GM18867 (cell line): ENCODE measurements around the gene SRSF5.

Source experiments
- ATAC-seq: cut with Tn5 transposase; IDR thresholded peaks from one replicate; pipeline ENCODE4 v1.9.1; 2021; ENCODE audit warnings: mild to moderate bottlenecking, moderate library complexity; ENCODE audit not compliant: unreplicated experiment

The SRSF5 gene

DNA sequence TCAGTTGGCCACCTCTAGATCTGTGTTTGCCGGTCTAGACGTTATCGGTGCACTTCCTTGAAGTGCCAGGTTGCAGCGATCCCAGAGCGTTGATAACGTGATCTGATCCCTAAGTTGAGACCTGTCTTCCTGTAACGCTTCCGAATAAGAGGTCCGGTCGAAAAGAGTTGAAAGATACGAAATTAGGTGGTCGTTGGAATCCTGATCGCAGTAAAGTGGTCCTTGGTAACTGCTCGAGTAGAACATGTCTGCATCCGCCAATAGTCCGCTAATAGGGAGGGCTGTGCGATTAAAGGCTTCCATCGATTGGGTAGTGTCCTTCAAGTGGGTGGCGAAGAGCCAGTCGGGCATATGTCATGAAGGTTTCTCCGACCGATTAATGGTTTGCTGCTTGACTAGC lies 2.7 kb downstream of the SRSF5 start:
- no peak for ATAC-seq

DNA sequence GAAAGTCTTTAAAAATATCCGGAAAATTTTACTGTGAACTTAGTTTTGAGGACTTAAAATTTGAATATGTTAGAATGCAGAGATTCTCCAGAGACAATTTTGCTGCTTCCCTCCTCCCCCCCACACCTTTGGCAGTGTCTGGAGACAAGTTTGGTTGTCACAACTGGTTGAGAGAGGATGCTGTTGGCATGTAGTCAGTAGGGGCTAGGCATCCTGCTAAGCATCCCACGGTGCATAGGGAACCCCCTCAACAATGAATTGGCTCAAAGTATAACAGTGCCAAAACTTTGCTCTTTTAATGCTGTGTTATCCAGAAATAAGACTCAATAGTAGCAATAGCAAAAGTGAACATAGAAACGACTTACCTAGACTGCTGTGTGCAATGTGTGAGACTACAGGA lies 3.6 kb downstream of the SRSF5 start:
- ATAC-seq: no peak

DNA sequence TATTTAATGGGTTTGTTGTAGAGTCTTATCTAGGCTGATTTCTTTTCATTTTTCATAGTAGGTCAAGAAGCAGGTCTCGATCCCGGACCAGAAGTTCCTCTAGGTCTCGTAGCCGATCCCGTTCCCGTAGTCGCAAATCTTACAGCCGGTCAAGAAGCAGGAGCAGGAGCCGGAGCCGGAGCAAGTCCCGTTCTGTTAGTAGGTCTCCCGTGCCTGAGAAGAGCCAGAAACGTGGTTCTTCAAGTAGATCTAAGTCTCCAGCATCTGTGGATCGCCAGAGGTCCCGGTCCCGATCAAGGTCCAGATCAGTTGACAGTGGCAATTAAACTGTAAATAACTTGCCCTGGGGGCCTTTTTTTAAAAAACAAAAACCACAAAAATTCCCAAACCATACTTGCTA lies 4.2 kb downstream of the SRSF5 start:
- ATAC-seq: no peak

DNA sequence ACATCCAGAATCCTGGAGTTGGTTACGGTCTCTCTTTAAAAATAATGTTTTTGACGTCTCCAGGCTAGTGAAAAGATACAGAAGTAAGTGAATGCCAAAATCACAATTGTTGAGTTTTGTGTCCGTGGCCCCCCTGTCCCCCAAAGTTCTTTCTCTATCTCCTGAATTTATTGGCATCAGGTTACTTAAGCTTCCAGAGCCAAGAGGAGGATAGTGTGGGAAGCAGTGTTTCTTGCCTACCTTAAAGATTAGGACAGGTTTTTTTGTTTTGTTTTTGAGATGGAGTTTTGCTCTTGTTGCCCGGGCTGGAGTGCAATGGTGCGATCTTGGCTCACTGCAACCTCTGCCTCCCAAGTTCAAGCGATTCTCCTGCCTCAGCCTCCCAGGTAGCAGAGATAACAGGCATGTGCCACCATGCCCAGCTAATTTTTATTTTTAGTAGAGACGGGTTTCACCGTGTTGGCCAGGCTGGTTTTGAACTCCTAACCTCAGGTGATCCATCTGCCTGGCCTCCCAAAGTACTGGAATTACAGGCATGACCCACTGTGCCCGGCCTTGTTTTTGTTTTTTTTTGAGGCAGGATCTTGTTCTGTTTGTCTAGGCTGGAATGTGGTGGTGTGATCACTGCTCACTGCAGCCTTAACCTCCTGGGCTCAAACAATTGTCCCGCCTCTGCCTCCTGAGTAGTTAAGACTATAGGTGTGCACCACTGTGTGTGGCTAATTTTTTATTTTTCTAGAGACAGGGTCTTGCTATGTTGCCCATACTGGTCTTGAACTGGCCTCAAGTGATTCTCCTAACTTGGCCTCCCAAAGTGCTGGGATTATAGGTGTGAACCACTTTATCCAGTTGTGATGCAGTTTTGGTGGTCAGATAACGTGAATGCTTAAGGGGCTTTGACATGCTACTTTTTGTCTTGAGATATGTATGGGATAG lies 5.4 kb downstream of the SRSF5 start:
- no peak for ATAC-seq

DNA sequence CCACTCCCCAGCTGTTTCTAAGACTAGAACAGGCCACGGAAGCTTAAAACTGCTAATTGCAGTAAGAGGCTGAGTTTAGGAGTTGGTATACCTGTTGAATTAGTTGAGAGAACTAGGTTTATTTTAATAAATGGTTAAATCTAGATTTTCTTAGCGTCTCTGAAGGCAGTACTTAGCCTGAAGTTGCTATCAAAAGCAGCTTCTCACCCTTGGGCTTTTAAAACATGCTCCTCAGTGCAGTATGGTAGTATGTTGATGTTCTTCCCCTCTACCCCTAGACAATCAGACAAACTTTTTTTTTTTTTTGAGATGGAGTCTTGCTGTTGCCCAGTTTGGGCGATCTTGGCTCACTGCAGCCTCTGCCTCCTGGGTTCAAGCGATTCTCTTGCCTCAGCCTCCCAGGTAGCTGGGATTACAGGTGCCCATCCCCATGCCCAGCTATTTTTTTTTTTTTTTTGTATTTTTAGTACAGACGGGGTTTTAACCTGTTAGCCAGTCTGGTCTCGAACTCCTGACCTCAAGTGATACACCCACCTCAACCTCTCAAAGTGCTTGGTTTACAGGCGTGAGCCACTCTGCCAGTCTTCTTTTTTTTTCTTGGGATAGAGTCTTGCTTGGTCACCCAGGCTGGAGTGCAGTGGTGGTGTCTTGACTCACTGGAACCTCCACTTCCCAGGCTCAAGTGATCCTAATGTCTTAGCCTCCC lies 6.8 kb downstream of the SRSF5 start:
- no peak for ATAC-seq

DNA sequence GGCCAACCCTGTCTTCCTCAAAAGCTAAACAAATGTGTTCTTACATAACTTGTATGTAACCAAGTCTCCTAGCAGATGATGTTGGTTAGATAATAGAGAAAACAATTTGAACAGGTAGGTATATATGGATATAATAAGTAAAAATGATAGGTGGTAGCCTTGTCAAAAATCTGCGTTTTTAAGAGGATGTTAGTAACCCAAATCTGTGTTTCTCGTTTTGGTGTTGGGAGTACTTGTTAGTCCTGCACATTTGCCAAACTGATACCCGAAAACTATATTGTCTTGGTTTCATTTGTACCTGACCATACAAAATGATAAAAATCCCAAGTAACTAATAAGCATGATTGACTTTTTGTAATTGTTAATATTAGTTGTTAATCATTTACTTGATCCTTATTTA lies 8.1 kb downstream of the SRSF5 start:
- no peak for ATAC-seq

DNA sequence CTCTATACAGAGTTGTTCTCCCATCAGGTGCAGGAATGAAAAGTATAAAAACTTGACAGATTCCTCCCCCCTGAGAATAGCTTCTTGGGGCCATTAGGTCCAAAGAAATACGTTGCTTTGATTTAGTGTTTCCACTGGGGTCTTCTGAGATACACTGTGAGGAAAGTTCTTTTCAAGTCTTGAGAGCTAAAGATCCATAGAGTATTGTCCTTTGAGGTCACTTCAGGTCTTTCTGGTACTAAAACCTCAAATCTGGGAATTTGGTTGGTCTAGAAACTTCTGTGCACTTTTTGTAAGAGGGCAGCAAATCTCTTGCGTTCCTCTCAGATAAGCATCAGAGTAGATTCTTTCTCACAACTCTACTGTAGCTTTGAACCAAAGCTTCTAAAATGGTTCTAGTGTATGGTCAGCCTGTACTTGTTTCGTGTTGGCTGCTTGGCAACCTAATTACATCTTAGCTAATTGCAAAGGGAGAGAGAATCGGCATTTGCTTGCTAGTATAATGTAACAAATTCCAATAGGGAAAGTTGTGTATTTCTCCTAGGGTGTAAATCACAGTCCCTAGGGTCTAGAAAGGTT lies 10.0 kb downstream of the SRSF5 start:
- no peak for ATAC-seq

DNA sequence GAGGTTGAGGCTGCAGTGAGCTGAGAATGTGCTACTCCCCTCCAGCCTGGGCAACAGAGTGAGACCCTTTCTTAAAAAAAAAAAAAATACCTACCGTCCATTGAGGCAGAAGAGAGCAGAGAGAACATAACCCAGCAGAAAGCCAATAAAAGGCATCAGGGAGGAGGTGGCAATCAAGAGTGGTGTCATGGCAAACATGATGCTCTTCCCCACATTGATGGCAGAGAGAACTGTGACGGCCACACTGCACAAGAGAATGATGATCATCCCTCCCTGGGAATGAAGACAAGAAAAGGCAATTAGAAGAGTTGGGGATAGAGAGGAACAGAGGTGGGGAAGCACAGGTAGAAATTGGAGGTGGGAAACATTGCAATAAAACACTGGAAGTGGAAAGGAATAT lies 12.1 kb downstream of the SRSF5 start:
- ATAC-seq: no peak

DNA sequence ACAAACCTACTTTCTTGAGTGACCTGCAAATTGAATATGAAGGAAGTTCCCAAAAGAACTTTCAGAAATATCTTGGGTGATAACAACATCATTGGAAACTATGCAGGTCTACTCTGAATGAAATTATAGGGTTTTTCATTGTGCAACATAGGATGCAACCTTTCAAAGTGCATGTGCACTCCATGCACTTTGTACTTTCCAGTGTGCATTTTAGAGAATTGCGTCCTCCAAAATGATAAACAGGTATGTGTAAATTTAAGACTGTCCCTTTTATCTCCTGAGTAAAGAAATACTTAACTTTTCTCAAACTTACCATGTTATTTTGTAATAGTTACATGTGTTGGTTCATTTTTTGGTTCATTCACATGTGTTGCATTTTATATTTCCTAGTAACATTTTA lies 13.2 kb downstream of the SRSF5 start:
- ATAC-seq: no peak

DNA sequence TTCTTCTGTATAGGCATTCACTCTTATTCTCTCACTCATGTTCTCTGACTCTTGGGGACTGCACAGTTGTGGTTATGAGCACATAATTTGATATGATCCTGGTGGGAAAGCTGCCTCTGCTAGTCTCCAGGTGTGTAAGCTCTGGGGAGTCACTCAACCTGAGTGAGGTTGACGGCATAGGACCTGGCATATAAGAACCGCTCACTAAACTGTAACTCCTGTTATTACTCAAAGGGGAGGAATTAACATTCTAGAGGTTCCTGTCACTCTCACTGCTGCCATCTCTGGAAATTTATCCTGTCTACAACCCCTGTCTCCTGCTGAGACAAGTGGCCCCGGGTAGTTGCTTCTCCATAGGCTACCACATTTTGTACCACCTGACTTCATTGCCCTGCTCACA lies 14.0 kb downstream of the SRSF5 start:
- ATAC-seq: no peak

DNA sequence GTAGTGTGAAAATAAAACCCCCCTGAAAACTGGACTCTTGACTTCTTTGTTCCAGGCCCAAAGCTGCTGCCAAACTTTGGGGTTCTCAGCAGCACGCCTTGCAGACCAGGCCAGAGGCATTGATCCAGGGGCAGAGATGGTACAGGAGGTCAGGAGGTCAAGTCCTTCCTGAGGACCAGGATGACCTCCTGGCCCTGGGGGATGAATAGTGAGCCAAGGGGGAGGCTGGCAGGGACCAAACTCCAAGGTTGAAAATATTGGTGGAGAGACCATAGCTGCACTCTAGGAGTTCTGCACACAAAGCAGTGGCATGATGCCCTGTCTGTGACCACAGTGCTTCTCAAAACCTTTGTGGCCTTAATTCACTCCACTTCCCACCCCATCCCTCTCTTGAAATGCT lies 18.0 kb downstream of the SRSF5 start:
- no peak for ATAC-seq

DNA sequence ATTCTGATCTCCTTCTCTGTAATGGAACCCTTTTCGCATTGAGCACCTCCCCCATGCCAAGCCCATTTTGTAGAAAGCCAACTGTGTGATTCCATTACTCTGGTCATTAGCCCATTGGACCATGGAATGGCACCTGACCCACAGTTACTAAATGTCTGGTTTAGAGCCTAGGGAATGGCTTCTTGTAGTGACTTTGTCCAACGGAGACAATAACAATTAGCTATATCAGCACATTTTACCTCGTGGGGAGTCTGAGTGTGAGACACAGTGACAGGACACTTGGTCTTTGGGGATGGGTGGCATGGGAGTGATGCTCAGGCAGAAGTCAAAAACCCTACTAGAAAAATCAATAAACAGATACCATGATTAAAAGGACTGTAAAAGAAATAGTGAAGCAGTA lies 19.7 kb downstream of the SRSF5 start:
- no peak for ATAC-seq

DNA sequence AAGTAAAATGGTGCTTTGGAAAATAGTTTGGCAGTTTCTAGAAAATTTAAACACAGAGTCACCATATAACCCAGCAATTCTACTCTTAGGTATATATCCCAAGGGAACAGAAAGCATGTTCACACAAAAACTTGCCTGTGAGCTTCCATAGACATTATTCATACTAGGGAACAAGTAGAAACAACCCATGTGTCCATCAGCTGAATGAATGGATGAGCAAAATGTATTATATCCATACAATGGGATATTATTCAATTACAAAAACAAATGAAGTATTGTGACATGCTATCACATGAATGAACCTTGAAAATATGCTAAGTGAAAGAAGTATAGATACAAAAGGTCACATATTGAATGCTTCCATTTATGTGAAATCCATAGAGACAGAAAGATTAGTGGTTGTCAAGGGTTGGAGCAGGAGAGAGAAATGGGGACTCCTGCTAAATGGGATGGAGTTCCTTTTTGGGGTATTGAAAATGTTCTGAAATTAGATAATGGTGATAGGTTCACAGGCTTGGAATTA lies 22.2 kb downstream of the SRSF5 start:
- no peak for ATAC-seq

DNA sequence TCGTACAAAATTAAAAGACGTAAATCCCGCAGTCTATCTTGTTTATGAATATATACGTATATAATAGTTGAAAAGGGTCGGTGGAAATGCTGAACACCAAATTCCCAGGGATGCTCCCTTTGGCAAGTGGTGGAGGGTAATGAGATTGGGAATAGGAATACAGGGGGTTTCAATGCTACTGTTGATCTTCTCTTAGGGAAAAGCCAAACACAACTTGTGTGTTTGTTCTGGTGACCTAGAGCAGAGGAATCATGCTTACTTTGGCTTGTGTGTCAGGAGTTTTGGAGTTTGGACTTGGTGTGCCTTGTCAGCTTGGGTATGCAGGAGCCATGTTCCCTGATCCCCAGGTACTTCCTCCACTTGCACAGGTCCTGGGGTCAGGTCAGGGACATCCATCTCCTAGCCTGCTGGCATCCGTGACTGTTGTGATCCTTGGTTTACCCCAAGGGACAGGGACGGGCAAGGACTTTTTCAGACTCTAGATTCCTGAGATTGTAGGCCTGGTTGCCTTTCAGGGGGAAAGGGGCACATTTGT lies 26.0 kb downstream of the SRSF5 start:
- ATAC-seq: no peak

DNA sequence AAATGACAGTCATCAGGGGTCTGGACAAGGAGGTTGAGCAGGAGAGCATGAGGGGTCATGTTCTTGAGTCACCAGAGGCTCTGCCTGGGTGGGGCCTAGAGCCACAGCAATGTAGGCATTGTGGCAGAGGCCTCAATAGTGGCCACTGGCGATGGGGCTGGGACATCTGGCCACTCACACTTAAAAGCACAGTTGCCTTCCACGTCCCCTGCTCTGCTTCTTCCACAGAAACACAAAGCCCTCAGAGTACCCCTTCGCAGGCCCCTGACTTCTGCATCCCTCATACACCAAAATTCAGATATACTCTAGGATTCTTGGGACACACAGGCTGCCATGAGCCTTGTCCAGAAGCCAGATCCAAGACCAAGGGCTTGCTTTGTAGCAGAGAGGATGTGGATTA lies 27.8 kb downstream of the SRSF5 start:
- no peak for ATAC-seq

DNA sequence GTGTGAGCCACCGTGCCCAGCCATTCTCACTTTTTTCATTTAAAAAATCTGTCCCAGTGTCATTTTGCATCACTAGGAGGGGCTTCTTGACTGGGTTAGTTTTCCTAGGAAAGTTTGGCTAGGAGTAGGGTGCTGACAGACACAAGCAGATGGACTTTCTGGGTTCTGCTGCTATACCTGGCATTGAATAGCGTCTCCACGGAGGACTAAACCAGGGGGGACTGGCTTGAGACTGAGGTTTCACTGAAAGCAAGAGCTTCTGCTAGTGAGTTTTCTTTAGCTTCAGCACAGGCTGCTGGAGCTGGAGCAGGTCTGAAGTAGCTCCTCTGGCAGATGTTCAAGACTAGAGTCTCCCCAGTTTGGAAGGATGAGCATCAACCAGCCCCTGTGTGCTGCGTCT lies 28.7 kb downstream of the SRSF5 start:
- no peak for ATAC-seq

DNA sequence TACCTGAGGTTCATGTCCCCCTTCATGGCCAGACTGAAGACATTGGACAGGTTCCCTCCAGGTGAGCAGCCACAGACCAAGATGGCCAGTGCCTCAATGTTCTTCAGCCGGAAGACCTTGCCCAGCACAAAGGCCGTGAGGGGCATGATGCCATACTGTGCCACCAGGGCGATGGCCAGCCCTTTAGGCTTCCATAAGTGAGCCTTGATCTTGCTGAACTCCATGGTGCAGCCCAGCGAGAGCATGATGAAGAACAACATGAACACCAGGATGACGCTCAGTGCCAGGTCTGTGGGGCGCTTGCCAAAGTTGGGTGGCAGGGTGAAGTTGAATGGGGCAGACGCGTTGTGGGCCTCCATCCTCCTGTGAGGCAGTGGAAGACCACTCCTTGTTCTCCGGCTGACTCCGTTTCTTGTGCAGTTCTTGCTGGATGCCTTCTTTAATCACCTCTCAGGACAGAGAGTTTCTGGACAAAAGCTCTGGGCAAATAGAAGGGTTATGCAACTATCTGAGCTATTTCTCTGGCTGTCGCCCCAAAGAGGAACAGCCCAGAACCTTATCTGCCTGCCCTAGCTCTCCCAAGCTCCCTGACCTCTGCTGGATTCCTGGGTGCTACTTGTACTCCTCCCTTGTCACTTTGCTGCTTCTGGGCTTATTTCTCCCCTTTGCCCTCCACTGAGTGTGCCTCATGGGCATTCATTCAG lies 30.0 kb downstream of the SRSF5 start, which contains the start of gene SLC10A1:
Gene SLC10A1 (minus strand): TSS at position 445 of the 704 bp plus-strand sequence. CDS start 86 bp downstream, at position 359.
- no peak for ATAC-seq

DNA sequence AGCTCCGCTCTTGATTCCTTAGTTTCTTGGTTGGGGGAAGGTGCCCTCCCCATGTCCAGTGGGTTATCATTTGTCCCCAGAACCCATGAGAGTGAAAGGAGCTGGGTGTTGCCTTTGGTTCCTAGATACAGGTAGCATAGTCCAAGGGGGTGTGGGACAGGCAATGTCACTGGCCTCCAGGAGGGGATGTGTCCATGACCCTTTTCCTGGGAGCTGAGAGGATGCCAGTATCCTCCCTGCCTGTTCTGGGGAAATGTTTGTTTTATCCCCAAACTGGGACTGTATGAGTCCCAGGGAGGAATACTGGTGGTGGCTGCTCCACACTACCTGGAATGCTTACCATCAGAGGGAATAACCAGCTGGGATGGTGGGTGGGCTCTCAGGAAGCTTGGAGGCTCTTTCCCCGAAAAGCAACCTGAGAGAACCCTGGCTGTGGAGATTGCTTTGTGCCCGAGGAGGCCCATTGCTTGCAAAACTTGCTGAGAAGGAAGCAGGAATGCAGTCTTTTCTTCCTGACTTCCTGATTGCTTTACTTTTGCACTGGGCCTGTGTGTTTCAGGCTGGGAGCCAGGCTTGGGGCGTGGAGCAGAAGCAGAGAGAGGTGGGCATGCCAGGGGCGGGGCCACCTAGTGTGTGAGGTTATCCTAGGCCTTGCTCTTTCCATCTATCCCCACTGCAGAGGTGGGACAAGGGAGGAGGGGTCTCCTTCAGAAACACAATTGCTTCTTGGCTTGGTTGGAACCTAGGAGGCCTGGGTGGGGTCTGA lies 30.8 kb downstream of the SRSF5 start:
- ATAC-seq: no peak

DNA sequence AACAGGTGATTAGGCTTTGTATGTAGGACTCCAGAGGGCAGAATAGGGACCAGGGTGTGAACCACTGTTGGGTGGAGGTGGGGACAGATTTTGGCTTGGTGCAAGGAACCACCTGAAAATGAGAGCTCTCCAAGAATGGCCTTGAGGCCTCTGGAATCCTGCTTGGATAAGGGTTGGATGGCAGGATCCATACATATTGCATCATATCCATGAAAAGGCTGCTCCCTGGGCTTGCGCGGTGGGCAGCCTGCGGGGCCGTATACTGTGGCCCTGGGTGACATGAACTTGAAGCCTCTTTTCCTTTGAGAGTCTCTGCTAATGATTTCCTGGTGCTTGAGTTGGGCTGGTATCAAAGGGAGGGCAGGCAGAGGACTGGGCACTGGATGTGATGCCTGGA lies 31.4 kb downstream of the SRSF5 start:
- ATAC-seq: no peak

DNA sequence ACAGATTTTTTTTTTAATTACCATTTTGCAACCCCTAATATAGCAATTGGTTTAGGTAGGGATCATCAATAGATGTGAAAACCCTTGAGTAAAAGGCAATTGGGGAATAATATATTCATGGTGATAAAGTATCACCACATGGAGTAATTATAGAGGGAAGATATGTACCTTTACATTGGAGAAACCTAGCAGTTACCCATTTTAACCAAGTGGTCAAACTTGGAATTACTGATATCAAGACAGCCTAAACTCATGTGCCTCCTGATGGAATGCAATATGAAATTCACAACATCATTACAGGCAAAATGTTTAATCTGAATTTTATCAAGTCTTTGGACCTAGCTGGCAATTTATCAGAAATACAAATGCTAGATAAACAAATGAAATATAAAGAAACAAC lies 36.8 kb downstream of the SRSF5 start:
- no peak for ATAC-seq
